Gastroesophageal sphincter (tissue), 3 donors: ENCODE measurements around the gene SRPK3.

Experiments used
- EP300 ChIP-seq: sonication (generic); formaldehyde crosslinking; IDR thresholded peaks from one replicate; pipeline ENCODE4 v1.6.1; 2017; ENCODE audit warnings: antibody characterized with exemption, mild to moderate bottlenecking
- POLR2A ChIP-seq, 2 donors: fragments of 450-650 bp; IDR thresholded peaks; one replicate each; pipeline ENCODE4 v1.6.1; 2017; ENCODE audit warnings: antibody characterized with exemption in 2 of 2, mild to moderate bottlenecking in 2 of 2, moderate library complexity in 1 of 2
- POLR2AphosphoS5 ChIP-seq: sonication (generic); formaldehyde crosslinking; IDR thresholded peaks from one replicate; pipeline ENCODE4 v1.6.1; 2017; ENCODE audit warnings: antibody characterized with exemption
- TF ChIP-seq, protein P1 (sequence below), 4 experiments: fragments of 200-600 bp in 2 of 4; fragments of 450-650 bp in 2 of 4; sonication (generic) in 1 of 4; IDR thresholded peaks; one replicate each; pipeline ENCODE4 v1.5.1; 2017 to 2019; ENCODE audit warnings: antibody characterized with exemption in 4 of 4, mild to moderate bottlenecking in 2 of 4, moderate library complexity in 2 of 4

DNA sequence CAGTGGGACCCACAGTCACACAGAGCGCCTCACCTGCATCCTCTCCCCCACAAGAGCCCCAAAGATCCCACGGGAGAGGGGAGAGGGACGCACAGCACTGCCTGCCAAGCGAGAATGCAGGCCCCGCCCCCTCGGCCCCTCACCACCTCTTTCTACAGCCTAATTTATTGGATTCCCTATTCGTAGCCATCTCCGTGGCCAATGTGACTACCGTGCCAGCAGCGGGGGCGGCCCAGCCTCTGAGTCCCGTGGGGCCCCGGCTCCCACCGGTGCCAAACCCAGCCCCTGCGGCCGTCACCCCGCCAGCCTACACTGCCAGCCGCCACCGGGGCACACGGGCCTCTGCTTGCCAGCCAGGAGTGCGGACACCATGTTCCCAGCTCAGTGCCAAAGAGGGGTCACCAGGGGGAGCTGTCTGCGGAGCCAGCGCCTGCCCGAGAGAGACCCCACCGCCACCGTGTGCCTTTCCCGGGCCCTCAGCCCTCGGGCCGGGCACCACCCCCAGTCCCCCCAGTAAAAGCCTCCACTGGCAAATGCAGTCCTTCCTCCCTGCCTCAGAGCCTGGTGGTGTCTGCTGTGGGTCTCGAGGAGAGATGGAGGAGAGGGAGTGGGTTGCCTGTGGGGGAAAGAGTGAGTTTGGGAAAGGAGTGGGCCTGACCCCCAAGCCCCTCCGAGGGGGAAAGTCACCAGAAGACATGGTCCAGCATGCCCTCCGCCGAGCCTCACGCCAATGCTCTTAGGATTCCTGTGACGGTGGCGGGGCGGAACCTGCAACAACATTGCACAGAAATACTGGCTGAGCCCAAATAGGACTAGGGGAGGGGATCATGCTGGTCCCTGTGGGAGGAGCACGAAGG, 36.4 kb upstream of the SRPK3 start:
- TF ChIP-seq, protein P1, sequence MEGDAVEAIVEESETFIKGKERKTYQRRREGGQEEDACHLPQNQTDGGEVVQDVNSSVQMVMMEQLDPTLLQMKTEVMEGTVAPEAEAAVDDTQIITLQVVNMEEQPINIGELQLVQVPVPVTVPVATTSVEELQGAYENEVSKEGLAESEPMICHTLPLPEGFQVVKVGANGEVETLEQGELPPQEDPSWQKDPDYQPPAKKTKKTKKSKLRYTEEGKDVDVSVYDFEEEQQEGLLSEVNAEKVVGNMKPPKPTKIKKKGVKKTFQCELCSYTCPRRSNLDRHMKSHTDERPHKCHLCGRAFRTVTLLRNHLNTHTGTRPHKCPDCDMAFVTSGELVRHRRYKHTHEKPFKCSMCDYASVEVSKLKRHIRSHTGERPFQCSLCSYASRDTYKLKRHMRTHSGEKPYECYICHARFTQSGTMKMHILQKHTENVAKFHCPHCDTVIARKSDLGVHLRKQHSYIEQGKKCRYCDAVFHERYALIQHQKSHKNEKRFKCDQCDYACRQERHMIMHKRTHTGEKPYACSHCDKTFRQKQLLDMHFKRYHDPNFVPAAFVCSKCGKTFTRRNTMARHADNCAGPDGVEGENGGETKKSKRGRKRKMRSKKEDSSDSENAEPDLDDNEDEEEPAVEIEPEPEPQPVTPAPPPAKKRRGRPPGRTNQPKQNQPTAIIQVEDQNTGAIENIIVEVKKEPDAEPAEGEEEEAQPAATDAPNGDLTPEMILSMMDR (IDR thresholded peaks at IDR 0.05) = peak in 1 of 4 experiments; percentile 39
- TF ChIP-seq POLR2AphosphoS5 (no peak), POLR2A (IDR thresholded peaks at IDR 0.05) (no peak), EP300 (no peak)
